Erythroblast (primary cell): Measurements from ENCODE around the gene WNT7A.

Experiments used
- GATA1 ChIP-seq: IDR thresholded peaks from 2 replicates; pipeline ENCODE4 v1.6.1; 2011; ENCODE audit warnings: low read depth, mild to moderate bottlenecking, control low read depth, low read length, moderate library complexity
- POLR2A ChIP-seq: IDR thresholded peaks from 2 replicates; pipeline ENCODE4 v1.6.1; 2011; ENCODE audit warnings: mild to moderate bottlenecking, low read length

DNA sequence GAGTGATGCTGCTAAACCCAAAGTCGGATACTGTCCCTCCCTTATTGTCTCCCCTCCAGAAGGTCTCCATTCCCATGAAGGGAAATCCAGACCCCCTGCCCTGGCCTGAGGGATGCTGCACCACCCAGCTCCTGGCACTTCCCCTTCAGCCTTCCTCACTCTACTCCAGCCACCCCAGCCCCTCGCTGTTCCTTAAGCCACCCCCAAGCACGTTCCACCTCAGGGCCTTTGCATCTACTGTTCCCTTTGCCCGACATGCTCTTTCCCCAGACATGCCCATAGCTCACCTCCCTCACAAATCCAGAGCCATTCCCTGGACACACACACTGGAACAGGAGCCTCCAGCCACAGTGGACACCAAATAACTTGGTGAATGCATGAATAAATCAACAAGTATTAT lies 8.1 kb downstream of the WNT7A start:
- TF ChIP-seq POLR2A: no peak
- no peak for TF ChIP-seq GATA1
